ENCODE data around the gene FUOM.
A peak's percentile ranks its signal among the peaks of the same experiment; 100 is the strongest.

The FUOM gene

GRCh38 chr10:133366130-133366478 lies 8.3 kb upstream of the FUOM start:
- DNase-seq, result no peak

GRCh38 chr10:133365461-133366129 lies 7.8 kb upstream of the FUOM start:
- DNase-seq, result no peak

GRCh38 chr10:133364645-133365431 lies 7.0 kb upstream of the FUOM start:
- no peak for DNase-seq

- no peak for DNase-seq
These were observed 5.0 kb upstream of the FUOM start for GRCh38 chr10:133362846-133363245.

- DNase-seq, result no peak
These were observed 4.1 kb upstream of the FUOM start for GRCh38 chr10:133361773-133362441.

GRCh38 chr10:133361227-133361626 lies 3.4 kb upstream of the FUOM start:
- DNase-seq, result no peak

GRCh38 chr10:133359972-133360610 lies 2.3 kb upstream of the FUOM start:
- peak in 1 of 2 experiments; percentile 25 for DNase-seq

GRCh38 chr10:133359554-133359971 lies 1.7 kb upstream of the FUOM start:
- DNase-seq, result peak in 1 of 2 experiments; percentile 46

- DNase-seq, result no peak
These were observed 1.1 kb upstream of the FUOM start for GRCh38 chr10:133358925-133359310.

GRCh38 chr10:133358162-133358924 lies 524 bp upstream of the FUOM start:
- no peak for DNase-seq

GRCh38 chr10:133356549-133357284 lies 1.1 kb downstream of the FUOM start:
- no peak for DNase-seq

GRCh38 chr10:133355991-133356390 lies 1.8 kb downstream of the FUOM start:
- DNase-seq, result no peak

GRCh38 chr10:133355266-133355665 lies 2.6 kb downstream of the FUOM start:
- no peak for DNase-seq

GRCh38 chr10:133354672-133355240 lies 3.1 kb downstream of the FUOM start:
- DNase-seq, result no peak

GRCh38 chr10:133353988-133354605 lies 3.7 kb downstream of the FUOM start:
- no peak for DNase-seq

GRCh38 chr10:133353202-133353959 lies 4.4 kb downstream of the FUOM start:
- DNase-seq, result peak; percentile 20 to 67

GRCh38 chr10:133351408-133352318 lies 6.2 kb downstream of the FUOM start:
- DNase-seq, result no peak

GRCh38 chr10:133350950-133351329 lies 6.9 kb downstream of the FUOM start:
- no peak for DNase-seq

GRCh38 chr10:133350283-133350949 lies 7.4 kb downstream of the FUOM start:
- no peak for DNase-seq
